AG04450 (cell line): Measurements from ENCODE around the gene FGF21. TPM values are rescaled to one million over a fixed set of nuclear protein-coding genes. Genes with fewer than 3 reads are reported as not detected.

Experiments used
- CTCF ChIA-PET: fragments of 300-600, 350-600 bp; formaldehyde crosslinking; extraction: SDS; loops from one replicate; lab custom pipeline; 2022; ENCODE audit warnings: antibody characterized with exemption, inconsistent platforms; lab: Charles Lee
- POLR2A ChIA-PET: fragments of 350-600 bp; formaldehyde crosslinking; extraction: SDS; loops from one replicate; lab custom pipeline; 2021; ENCODE audit warnings: antibody characterized with exemption, inconsistent platforms; lab: Yijun Ruan, JAX
- DNase-seq: peaks from one replicate; pipeline ENCODE4 v3.0.0-alpha.2; 2011; ENCODE audit warnings: low read depth, low spot score
- H3K27ac ChIP-seq: one replicate; pipeline ENCODE4 v1.5.1; 2012; ENCODE audit warnings: low read depth, low read length, control low read depth
- H3K27me3 ChIP-seq: one replicate; pipeline ENCODE4 v1.6.0; 2012; ENCODE audit warnings: low read length; ENCODE audit not compliant: control insufficient read depth, insufficient read depth
- H3K4me3 ChIP-seq: 2 replicates; pipeline ENCODE4 v1.5.1; 2011; ENCODE audit warnings: mild to moderate bottlenecking, low read depth, low read length, control low read depth
- H3K9me3 ChIP-seq: 2 replicates; pipeline ENCODE4 v1.5.1; 2012; ENCODE audit warnings: low read length; ENCODE audit not compliant: control insufficient read depth, insufficient read depth
- CTCF ChIP-seq: IDR thresholded peaks from 2 replicates; pipeline ENCODE4 v1.5.1; 2011; ENCODE audit warnings: low read depth, low read length, control low read depth, inconsistent platforms
- polyA plus RNA-seq: library from polyadenylated mRNA; depleted of rRNA; stranded (reverse); fragments of >200 nt; gene quantifications from 2 replicates; pipeline ENCODE4 v1.2.3, GENCODE V29; 2011

Gene FGF21
- polyA plus RNA-seq, 1 experiment, result not detected

- CTCF ChIA-PET, result no interaction called here
- Histone ChIP-seq H3K4me3 (no peak overlapping the region), H3K9me3 (peaks cover 13% of the 10 kb centered on the region; the same call in 1 of the 2 replicates), H3K27ac (no peak overlapping the region), H3K27me3 (peaks cover 11% of the 10 kb centered on the region)
- TF ChIP-seq CTCF, result no peak
- DNase-seq, result no peak
- POLR2A ChIA-PET, result no interaction called here
These were observed 13.2 kb upstream of the FGF21 start for GRCh38 chr19:48742096-48742495.

GRCh38 chr19:48745208-48745995, 9.9 kb upstream of the FGF21 start:
- POLR2A ChIA-PET, result interaction anchor here (0.6 kb wide), 1 partner anchor 782 kb away, joined by 9 read pairs; the partner anchor contains the start of gene RCN3

GRCh38 chr19:48746110-48746509, 9.2 kb upstream of the FGF21 start:
- Histone ChIP-seq H3K4me3 (no peak overlapping the region), H3K27me3 (peaks cover 17% of the 10 kb centered on the region), H3K27ac (peak overlapping the region; percentile 87), H3K9me3 (peaks cover 14% of the 10 kb centered on the region; the same call in 1 of the 2 replicates)
- CTCF ChIA-PET, result no interaction called here
- POLR2A ChIA-PET, result no interaction called here
- no peak for TF ChIP-seq CTCF
- DNase-seq, result no peak

More at GRCh38 chr19:48745208-48745995, 9.9 kb upstream of the FGF21 start:
- Histone ChIP-seq H3K9me3 (peaks cover 11% of the 10 kb centered on the region; the same call in 1 of the 2 replicates), H3K27me3 (peaks cover 14% of the 10 kb centered on the region), H3K27ac (no peak overlapping the region), H3K4me3 (no peak overlapping the region)
- DNase-seq, result no peak
- TF ChIP-seq CTCF, result no peak
- CTCF ChIA-PET, result no interaction called here

GRCh38 chr19:48746738-48747575, 8.4 kb upstream of the FGF21 start, which contains the start of gene IZUMO1:
IZUMO1 (minus strand) TSS chr19:48746909; CDS start chr19:48745859, 1,050 bp downstream.
- H3K27ac ChIP-seq, result peak within 1 kb of the TSS; percentile 87
- POLR2A ChIA-PET, result interaction anchor here (0.6 kb wide), 1 partner anchor 232 kb away, joined by 4 read pairs; no protein-coding TSS in a partner anchor
- no peak for TF ChIP-seq CTCF
- peak within 1 kb of the TSS; percentile 75 for H3K4me3 ChIP-seq
- H3K9me3 ChIP-seq, result peaks cover 11% of the 10 kb centered on the region; the same call in 1 of the 2 replicates
- CTCF ChIA-PET, result interaction anchor here (0.6 kb wide), 1 partner anchor 28 kb away, joined by 5 read pairs; no protein-coding TSS in a partner anchor
- H3K27me3 ChIP-seq, result peaks cover 21% of the 10 kb centered on the region
- DNase-seq, result peak; percentile 66
